H1 (cell line): ENCODE data around the gene NUP42. TPM values are rescaled to one million over a fixed set of nuclear protein-coding genes. Genes with fewer than 3 reads are reported as not detected.

Experiments used
- CTCF ChIA-PET: fragments of 300-600 bp; sonication (Branson Sonifier 250); formaldehyde crosslinking; loops from one replicate; lab custom pipeline; 2021; ENCODE audit not compliant: partially characterized antibody; lab: Charles Lee
- POLR2A ChIA-PET: fragments of 300-600 bp; sonication (Branson Sonifier 250); formaldehyde crosslinking; loops from one replicate; lab custom pipeline; 2021; ENCODE audit warnings: inconsistent platforms; ENCODE audit not compliant: partially characterized antibody; lab: Charles Lee
- DNase-seq, 2 experiments: peaks; one replicate each; pipeline versions ENCODE4 v3.0.0 to v3.0.0-alpha.2; 2010 to 2022; ENCODE audit warnings: low spot score in 2 of 2, low read depth in 1 of 2, mixed read lengths in 1 of 2
- FAIRE-seq: peaks from 2 replicates; lab custom pipeline; 2011; peaks lifted over from hg19 to GRCh38; lab: Jason Lieb, UNC
- H2AFZ ChIP-seq: 2 replicates; pipeline ENCODE4 v1.8.1; 2012; ENCODE audit warnings: low read length, inconsistent platforms
- H2AK5ac ChIP-seq: 2 replicates; pipeline ENCODE4 v1.6.1; 2013; ENCODE audit warnings: low read depth, low read length
- H2BK120ac ChIP-seq: replicated peaks from 2 replicates; pipeline ENCODE3; 2013; ENCODE audit warnings: low read depth, low read length, inconsistent platforms
- H2BK12ac ChIP-seq: 2 replicates; pipeline ENCODE4 v1.6.1; 2013; ENCODE audit warnings: low read depth, low read length
- H2BK15ac ChIP-seq: 2 replicates; pipeline ENCODE4 v1.6.1; 2013; ENCODE audit warnings: low read length
- H2BK20ac ChIP-seq: 2 replicates; pipeline ENCODE4 v1.6.1; 2013; ENCODE audit warnings: low read length
- H2BK5ac ChIP-seq: 2 replicates; pipeline ENCODE4 v1.6.1; 2013; ENCODE audit warnings: low read depth, low read length
- H3K14ac ChIP-seq: 2 replicates; pipeline ENCODE4 v1.6.1; 2013; ENCODE audit warnings: inconsistent platforms; ENCODE audit not compliant: insufficient read length
- H3K18ac ChIP-seq: 2 replicates; pipeline ENCODE4 v1.6.1; 2013; ENCODE audit warnings: low read length; ENCODE audit errors: extremely low read depth
- H3K23ac ChIP-seq: 2 replicates; pipeline ENCODE4 v1.6.1; 2013; ENCODE audit warnings: inconsistent platforms; ENCODE audit not compliant: insufficient read length
- H3K23me2 ChIP-seq: 2 replicates; pipeline ENCODE4 v1.6.1; 2013; ENCODE audit warnings: low read depth, low read length
- H3K27ac ChIP-seq: 2 replicates; pipeline ENCODE4 v1.6.1; 2011; ENCODE audit warnings: low read depth, low read length, inconsistent platforms
- H3K27me3 ChIP-seq, 4 experiments: replicated peaks in 1 of 4; 1 replicate in 1 of 4; 2 replicates in 3 of 4; pipeline versions ENCODE4 v1.6.1 to v1.8.1; 2011 to 2013; ENCODE audit warnings: low read length in 3 of 4, mild to moderate bottlenecking in 3 of 4, inconsistent platforms in 2 of 4, mixed read lengths in 2 of 4, moderate library complexity in 1 of 4; ENCODE audit not compliant: control insufficient read depth in 3 of 4, insufficient read depth in 3 of 4; ENCODE audit errors: extremely low read depth in 1 of 4
- H3K36me3 ChIP-seq, 4 experiments: 2 replicates each; pipeline versions ENCODE4 v1.6.1 to v1.8.1; 2011 to 2013; ENCODE audit warnings: mild to moderate bottlenecking in 4 of 4, low read length in 3 of 4, moderate library complexity in 2 of 4, control low read depth in 1 of 4, inconsistent platforms in 1 of 4; ENCODE audit not compliant: insufficient read depth in 4 of 4, control insufficient read depth in 2 of 4
- H3K4ac ChIP-seq: replicated peaks from 2 replicates; pipeline ENCODE3; 2013; ENCODE audit warnings: low read length, low read depth, mixed read lengths, inconsistent platforms; ENCODE audit not compliant: insufficient read length
- H3K4me1 ChIP-seq, 4 experiments: replicated peaks in 1 of 4; 1 replicate in 1 of 4; 2 replicates in 3 of 4; pipeline versions ENCODE4 v1.6.1 to v1.8.1; 2011 to 2013; ENCODE audit warnings: low read length in 3 of 4, inconsistent platforms in 2 of 4, mixed read lengths in 1 of 4; ENCODE audit not compliant: insufficient read depth in 4 of 4, control insufficient read depth in 3 of 4
- H3K4me2 ChIP-seq, 2 experiments: 2 replicates each; pipeline versions ENCODE4 v1.6.1 to v1.8.1; 2011 to 2013; ENCODE audit warnings: low read depth in 2 of 2, low read length in 2 of 2, control low read depth in 1 of 2, inconsistent platforms in 1 of 2, mild to moderate bottlenecking in 1 of 2; ENCODE audit not compliant: insufficient read depth in 1 of 2
- H3K4me3 ChIP-seq, 4 experiments: fragments of 200-600, 300-600 bp in 1 of 4; sonication (generic), shearing (Covaris generic), sonication (Bioruptor Twin) in 1 of 4; 2 replicates each; pipeline versions ENCODE4 v1.5.1 to v1.8.1; 2011 to 2016; ENCODE audit warnings: low read length in 4 of 4, low read depth in 3 of 4, control low read depth in 2 of 4, inconsistent platforms in 2 of 4, mild to moderate bottlenecking in 2 of 4, mixed read lengths in 1 of 4, moderate library complexity in 1 of 4; ENCODE audit not compliant: insufficient read depth in 2 of 4; ENCODE audit errors: extremely low read depth in 1 of 4
- H3K56ac ChIP-seq: replicated peaks from 2 replicates; pipeline ENCODE3; 2013; ENCODE audit warnings: low read depth, mild to moderate bottlenecking, mixed read lengths, low read length, inconsistent platforms; ENCODE audit not compliant: insufficient read length
- H3K79me1 ChIP-seq: 2 replicates; pipeline ENCODE4 v1.6.1; 2013; ENCODE audit warnings: low read depth, low read length, control low read depth
- H3K79me2 ChIP-seq, 2 experiments: 2 replicates each; pipeline versions ENCODE4 v1.6.1 to v1.8.1; 2012 to 2013; ENCODE audit warnings: low read length in 2 of 2, mild to moderate bottlenecking in 2 of 2, inconsistent platforms in 1 of 2; ENCODE audit not compliant: insufficient read depth in 2 of 2, control insufficient read depth in 1 of 2
- H3K9ac ChIP-seq, 4 experiments: replicated peaks in 1 of 4; 1 replicate in 1 of 4; 2 replicates in 3 of 4; pipeline versions ENCODE4 v1.6.1 to v1.8.1; 2011 to 2013; ENCODE audit warnings: low read depth in 3 of 4, low read length in 3 of 4, control low read depth in 2 of 4, mild to moderate bottlenecking in 2 of 4, moderate library complexity in 2 of 4, inconsistent platforms in 1 of 4; ENCODE audit errors: extremely low read depth in 1 of 4
- H3K9me3 ChIP-seq, 2 experiments: 2 replicates each; pipeline versions ENCODE4 v1.6.1 to v1.8.1; 2012 to 2013; ENCODE audit warnings: mild to moderate bottlenecking in 2 of 2, moderate library complexity in 2 of 2, control low read depth in 1 of 2, inconsistent platforms in 1 of 2, low read depth in 1 of 2, low read length in 1 of 2, mixed read lengths in 1 of 2; ENCODE audit not compliant: insufficient read depth in 2 of 2
- H4K20me1 ChIP-seq, 2 experiments: replicated peaks in 1 of 2; 2 replicates each; pipeline versions ENCODE3 to v1.8.1; 2011 to 2013; ENCODE audit warnings: inconsistent platforms in 2 of 2, low read length in 2 of 2, mild to moderate bottlenecking in 1 of 2; ENCODE audit not compliant: insufficient read depth in 2 of 2, control insufficient read depth in 1 of 2
- H4K5ac ChIP-seq: 2 replicates; pipeline ENCODE4 v1.6.1; 2013; ENCODE audit warnings: low read length, low read depth, mixed read lengths, inconsistent platforms; ENCODE audit not compliant: insufficient read length
- H4K8ac ChIP-seq: 2 replicates; pipeline ENCODE4 v1.8.0; 2013; ENCODE audit warnings: mild to moderate bottlenecking, moderate library complexity, low read length, inconsistent platforms; ENCODE audit not compliant: insufficient read depth; ENCODE audit errors: extremely low read depth
- H4K91ac ChIP-seq: replicated peaks from 2 replicates; pipeline ENCODE3; 2013; ENCODE audit warnings: low read length, mixed read lengths, inconsistent platforms; ENCODE audit not compliant: insufficient read length
- BACH1 ChIP-seq: IDR thresholded peaks from 2 replicates; pipeline ENCODE4 v1.6.1; 2012; ENCODE audit warnings: low read length, improper control_type of control experiment
- CBX5 ChIP-seq: fragments of 300-800, 300-1000 bp; sonication (generic); IDR thresholded peaks from 2 replicates; pipeline ENCODE4 v1.7.1; 2016; ENCODE audit warnings: antibody characterized with exemption, low read length, low read depth
- CREB1 ChIP-seq: IDR thresholded peaks from 2 replicates; pipeline ENCODE4 v1.6.1; 2012; ENCODE audit warnings: inconsistent platforms
- PHF8 ChIP-seq: fragments of 200-600 bp; sonication (generic); conservative IDR thresholded peaks from 2 replicates; pipeline ENCODE4 v1.7.1; 2012; ENCODE audit warnings: low read depth, mild to moderate bottlenecking, inconsistent platforms, low read length, moderate library complexity
- TEAD4 ChIP-seq: IDR thresholded peaks from 2 replicates; pipeline ENCODE4 v1.6.1; 2012; ENCODE audit warnings: low read depth, low read length, inconsistent platforms, mixed read lengths
- USF2 ChIP-seq: IDR thresholded peaks from 2 replicates; pipeline ENCODE4 v1.6.1; 2011; ENCODE audit warnings: low read length, improper control_type of control experiment
- ZNF274 ChIP-seq: IDR thresholded peaks from 2 replicates; pipeline ENCODE4 v1.7.0; 2012; ENCODE audit warnings: low read length, borderline replicate concordance; ENCODE audit errors: extremely low read depth
- WGBS, 2 experiments: shearing (Covaris generic) in 1 of 2; methylation state at CpG; one replicate each; pipeline versions ENCODE4 v1.1.6 to v1.1.7; 2013 to 2015; ENCODE audit warnings: low lambda C conversion rate in 2 of 2, mixed read lengths in 2 of 2, inconsistent platforms in 1 of 2, low coverage in 1 of 2, missing lambda C conversion rate in 1 of 2; ENCODE audit not compliant: insufficient replicate concordance in 2 of 2, insufficient coverage in 1 of 2, insufficient read length in 1 of 2; ENCODE audit errors: extremely low coverage in 1 of 2, missing lambda C conversion rate in 1 of 2; 5-methylcytosine and 5-hydroxymethylcytosine counted together
- polyA plus RNA-seq, 7 experiments: library from polyadenylated mRNA; depleted of rRNA in 3 of 7; stranded (reverse) in 5 of 7; unstranded in 2 of 7; fragments of >200 nt in 5 of 7; fragments of 200-250 nt in 2 of 7; gene quantifications; 1 replicate in 5 of 7; 2 replicates in 1 of 7; 4 replicates in 1 of 7; pipeline versions ENCODE4 v1.2.1 to v1.2.3, GENCODE V29; 2011 to 2013; ENCODE audit warnings: missing spikeins in 2 of 7, mixed read lengths in 2 of 7
- total RNA-seq: library from RNA; stranded (reverse); fragmentation: NEBNext Ultra II Directional; extraction: Animal tissue kit (Norgen Biotek cat#: 25700); gene quantifications from 2 replicates; pipeline ENCODE4 v1.2.1, GENCODE V29; 2021

NUP42 gene
- total and polyA plus RNA-seq, 2 of the 8 experiments (the other 6 are each of a cell fraction or from before 2014, with no cell fraction given), result 31.8 to 41.2 TPM

DNA sequence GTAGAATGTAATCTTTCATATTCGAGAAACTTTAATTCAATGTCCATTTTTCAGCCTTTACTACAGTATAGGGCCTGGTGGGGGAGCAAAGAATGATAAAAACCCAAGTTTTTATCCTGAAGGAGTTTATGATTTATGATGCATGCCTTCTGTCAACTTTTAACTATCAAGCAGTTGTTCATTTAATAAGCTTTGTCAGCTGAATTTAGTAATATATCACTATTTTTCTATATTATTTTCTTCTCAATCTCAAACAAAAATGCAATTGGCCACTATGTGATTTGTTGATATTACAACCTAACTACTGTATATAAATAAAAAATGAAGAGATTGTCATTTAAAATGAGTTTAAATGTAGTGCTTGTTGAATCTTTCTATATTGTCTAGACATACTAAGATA, 2.4 kb downstream of the NUP42 start:
- no peak overlapping the region for H2AFZ ChIP-seq
- no peaks in the 10 kb centered on the region for H4K20me1 ChIP-seq
- H3K14ac ChIP-seq, result no peak overlapping the region
- H3K4me2 ChIP-seq, result no peak overlapping the region
- no peaks in the 10 kb centered on the region for H3K27me3 ChIP-seq
- H3K23me2 ChIP-seq, result peaks cover 5% of the 10 kb centered on the region; the same call in 1 of the 2 replicates
- no peak overlapping the region for H2BK15ac ChIP-seq
- H3K4me3 ChIP-seq, result no peak overlapping the region
- H4K91ac ChIP-seq, result no peak overlapping the region
- ChIA-PET CTCF (interaction anchor here (1.1 to 1.6 kb wide), 7 partner anchors 8 to 84 kb away, joined by 3 to 7 read pairs (median 3); no protein-coding TSS in a partner anchor), POLR2A (no interaction called here)
- no peak overlapping the region for H2BK20ac ChIP-seq
- no peak overlapping the region for H2AK5ac ChIP-seq
- no peak overlapping the region for H4K8ac ChIP-seq
- no peak for FAIRE-seq
- H3K79me1 ChIP-seq, result peaks cover 11% of the 10 kb centered on the region; the same call in 1 of the 2 replicates
- H3K36me3 ChIP-seq, result peaks cover 4 to 44% (median 20%) of the 10 kb centered on the region in 4 experiments; a peak in 7 of 8 replicates
- H3K56ac ChIP-seq, result no peak overlapping the region
- H2BK5ac ChIP-seq, result no peak overlapping the region
- no peak overlapping the region for H3K23ac ChIP-seq
- H2BK120ac ChIP-seq, result no peak overlapping the region
- H3K9ac ChIP-seq, result no peak overlapping the region
- H3K9me3 ChIP-seq, result no peaks in the 10 kb centered on the region
- H3K4me1 ChIP-seq, result peaks cover 0 to 3% (median under 1%) of the 10 kb centered on the region in 4 experiments; a peak in 2 of 7 replicates
- H3K27ac ChIP-seq, result no peak overlapping the region
- no peak overlapping the region for H4K5ac ChIP-seq
- WGBS, 2 experiments, result 91% methylated on average over 1 of the region's 1 CpG; no CpG with 5 or more reads in 1 of the 2 experiments
- peaks cover 0 to 34% of the 10 kb centered on the region in 2 experiments; a peak in 2 of 4 replicates for H3K79me2 ChIP-seq
- H3K18ac ChIP-seq, result no peak overlapping the region
- no peak for DNase-seq
- no peak overlapping the region for H3K4ac ChIP-seq
- no peak overlapping the region for H2BK12ac ChIP-seq
- TF ChIP-seq TEAD4, result no peak
- TF ChIP-seq BACH1, result no peak
- no peak for TF ChIP-seq CREB1
- TF ChIP-seq ZNF274, result no peak
- no peak for TF ChIP-seq USF2
- no peak for TF ChIP-seq CBX5
- TF ChIP-seq PHF8, result no peak
